Mesenteric fat pad (tissue), 1 donor: ENCODE measurements around the gene TFPT. TPM values are rescaled to one million over a fixed set of nuclear protein-coding genes. Genes with fewer than 3 reads are reported as not detected.
"Not testable (repeated sequence)": the region's sequence is repeated elsewhere in the genome, so short reads cannot be mapped to it uniquely, and the experiment has no call there.

ENCODE experiments used
- DNase-seq: peaks from one replicate; pipeline ENCODE4 v3.0.0-alpha.2; 2020; ENCODE audit warnings: low spot score
- total RNA-seq: library from RNA; stranded (reverse); fragmentation: NEBNext Ultra II Directional; extraction: Animal tissue kit (Norgen Biotek cat#: 25700); gene quantifications from one replicate; pipeline ENCODE4 v1.2.1, GENCODE V29; 2021
- donor health status: DM: yes; HTN: yes; CAD: no.

The TFPT gene
- total RNA-seq, 1 donor from 2014 or later: 16.7 TPM

- DNase-seq: no peak
Measured at GRCh38 chr19:54124393-54124792, 8.9 kb upstream of the TFPT start.

GRCh38 chr19:54123682-54124081, 8.2 kb upstream of the TFPT start:
- no peak for DNase-seq

DNA sequence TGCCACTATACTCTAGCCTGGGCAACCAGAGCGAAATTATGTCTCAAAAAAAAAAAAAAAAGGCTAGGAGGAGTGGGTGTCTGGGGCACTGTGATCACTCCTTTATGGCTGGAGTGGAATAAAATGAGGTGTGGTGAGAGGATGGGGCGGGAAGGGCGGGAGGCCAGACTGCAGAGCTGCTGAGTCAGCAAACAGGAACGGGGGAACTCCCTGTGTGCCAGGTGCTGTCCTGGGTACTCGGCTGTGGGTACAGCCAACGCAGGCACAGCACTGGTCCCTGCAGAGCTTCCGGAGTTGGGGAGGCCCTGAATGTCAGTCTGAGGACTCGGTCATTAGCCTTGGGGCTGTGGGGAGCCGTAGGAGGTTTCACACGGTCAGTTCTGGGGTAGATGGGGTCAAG, 5.8 kb upstream of the TFPT start:
- DNase-seq: no peak

DNA sequence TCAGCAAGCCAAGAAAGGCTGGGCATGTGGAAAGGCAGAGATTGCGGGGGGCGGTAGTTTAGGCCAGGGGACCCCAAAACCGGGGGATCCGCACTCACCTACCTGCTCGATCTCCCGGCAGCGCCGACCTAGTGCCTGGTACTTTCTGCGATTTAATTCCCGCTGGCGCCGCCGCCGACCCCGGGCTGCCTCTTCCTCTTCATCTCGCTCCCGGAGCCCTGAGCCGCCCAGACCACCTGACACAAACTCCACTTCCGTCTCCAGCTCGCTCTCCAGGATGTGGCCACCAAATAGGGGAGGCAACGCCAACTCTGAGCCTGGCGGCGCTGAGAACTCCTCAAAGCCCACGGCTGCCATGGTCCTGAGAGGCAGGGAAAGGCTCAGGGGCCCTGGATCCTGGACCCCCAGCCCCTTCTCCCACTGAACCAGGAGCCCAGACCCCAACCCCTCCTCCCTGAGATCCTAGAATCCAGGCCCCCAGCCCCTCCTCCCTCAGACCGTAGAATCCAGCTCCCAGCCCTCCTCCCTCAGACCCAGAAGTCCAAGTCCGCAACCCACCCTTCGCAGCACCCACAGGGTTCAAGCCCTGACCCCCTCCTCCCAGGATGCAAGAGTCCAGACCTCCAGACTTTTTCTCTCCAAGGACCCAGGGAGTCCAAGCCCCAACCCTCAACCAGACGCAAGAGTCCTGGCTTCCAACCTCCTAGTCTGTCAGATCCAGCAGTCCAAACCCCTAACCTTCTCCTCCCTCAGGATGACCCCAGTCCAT, 933 bp downstream of the TFPT start:
- no peak for DNase-seq

DNA sequence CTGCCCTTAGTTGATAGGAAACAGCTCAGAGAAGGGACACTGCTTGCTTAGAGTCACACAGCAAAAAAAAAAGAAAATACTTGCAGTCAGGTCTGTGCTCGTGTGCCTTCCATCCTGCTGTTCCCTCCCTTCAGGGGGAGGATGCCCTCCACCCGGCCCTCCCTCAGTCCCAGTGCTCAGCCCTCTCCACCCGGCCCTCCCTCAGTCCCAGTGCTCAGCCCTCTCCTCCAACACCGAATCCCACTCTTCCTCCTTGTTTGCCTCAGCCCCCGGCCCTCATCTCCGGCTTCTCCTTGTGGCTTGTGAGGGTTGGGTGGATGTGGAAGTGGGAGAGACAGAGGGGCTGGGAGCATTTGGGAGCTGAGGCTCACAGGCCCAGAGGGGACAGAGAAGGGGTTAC, 5.8 kb downstream of the TFPT start:
- DNase-seq: no peak

GRCh38 chr19:54108496-54108895, 7.0 kb downstream of the TFPT start:
- DNase-seq: no peak

DNA sequence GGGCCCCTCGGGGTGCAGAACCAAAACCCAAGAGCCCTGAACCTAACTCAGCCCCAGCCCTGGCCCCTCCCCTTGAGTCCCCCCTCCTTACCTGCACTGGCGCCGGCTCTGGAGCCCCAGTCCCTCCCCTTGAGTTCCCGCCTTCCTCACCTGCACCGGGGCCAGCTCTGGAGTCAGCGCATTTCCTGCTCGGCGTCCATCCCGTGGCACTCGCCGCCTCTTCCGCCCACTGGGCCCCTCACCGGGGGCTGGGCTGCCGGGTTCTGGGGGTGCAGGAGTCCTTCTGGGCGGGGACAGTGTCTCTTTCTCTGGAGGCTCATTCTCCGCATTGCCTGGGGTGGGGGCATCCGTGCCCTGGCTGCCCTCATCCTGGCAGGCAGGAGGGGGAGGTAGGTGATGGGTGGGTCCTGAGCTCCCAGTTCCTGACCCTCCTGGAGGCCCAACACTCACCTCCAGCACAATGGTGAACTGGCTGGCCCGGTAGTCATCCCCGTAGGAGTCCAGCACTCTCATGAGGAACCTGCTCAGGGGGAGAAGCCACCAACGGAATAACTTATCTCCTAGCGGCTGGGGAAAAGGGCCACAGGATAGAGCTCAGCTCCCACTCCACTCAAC, 7.5 kb downstream of the TFPT start:
- no peak for DNase-seq

GRCh38 chr19:54106716-54107115, 8.7 kb downstream of the TFPT start:
- DNase-seq: no peak

GRCh38 chr19:54105796-54106195, 9.7 kb downstream of the TFPT start:
- no peak for DNase-seq

DNA sequence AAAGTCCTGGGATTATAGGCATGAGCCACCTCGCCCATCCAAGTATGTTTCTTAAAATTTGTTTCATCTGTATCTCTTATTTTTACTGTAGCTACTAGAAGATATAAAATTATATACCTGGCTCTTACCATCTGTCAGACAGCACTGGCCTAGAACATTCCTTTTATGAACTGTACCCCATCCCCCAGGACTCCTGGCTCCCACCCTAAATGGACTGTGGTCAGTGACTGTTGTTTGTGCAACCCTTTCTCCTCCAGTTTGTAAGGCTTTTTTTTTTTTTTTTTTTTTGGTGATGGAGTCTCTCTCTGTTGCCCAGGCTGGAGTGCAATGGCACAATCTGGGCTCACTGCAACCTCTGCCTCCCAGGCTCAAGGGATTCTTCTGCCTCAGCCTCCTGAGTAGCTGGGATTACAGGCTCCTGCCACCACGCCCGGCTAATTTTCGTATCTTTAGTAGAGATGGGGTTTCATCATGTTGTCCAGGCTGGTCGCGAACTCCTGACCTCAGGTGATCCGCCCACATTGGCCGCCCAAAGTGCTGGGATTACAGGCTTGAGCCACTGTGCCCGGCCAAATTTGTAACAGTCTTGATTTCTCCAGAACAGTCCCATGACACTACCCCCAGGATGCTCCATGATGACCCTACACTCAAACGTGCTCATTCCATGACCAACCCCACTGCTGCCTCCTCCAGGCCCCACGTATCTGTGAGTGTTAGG, 10.3 kb downstream of the TFPT start:
- DNase-seq: no peak

DNA sequence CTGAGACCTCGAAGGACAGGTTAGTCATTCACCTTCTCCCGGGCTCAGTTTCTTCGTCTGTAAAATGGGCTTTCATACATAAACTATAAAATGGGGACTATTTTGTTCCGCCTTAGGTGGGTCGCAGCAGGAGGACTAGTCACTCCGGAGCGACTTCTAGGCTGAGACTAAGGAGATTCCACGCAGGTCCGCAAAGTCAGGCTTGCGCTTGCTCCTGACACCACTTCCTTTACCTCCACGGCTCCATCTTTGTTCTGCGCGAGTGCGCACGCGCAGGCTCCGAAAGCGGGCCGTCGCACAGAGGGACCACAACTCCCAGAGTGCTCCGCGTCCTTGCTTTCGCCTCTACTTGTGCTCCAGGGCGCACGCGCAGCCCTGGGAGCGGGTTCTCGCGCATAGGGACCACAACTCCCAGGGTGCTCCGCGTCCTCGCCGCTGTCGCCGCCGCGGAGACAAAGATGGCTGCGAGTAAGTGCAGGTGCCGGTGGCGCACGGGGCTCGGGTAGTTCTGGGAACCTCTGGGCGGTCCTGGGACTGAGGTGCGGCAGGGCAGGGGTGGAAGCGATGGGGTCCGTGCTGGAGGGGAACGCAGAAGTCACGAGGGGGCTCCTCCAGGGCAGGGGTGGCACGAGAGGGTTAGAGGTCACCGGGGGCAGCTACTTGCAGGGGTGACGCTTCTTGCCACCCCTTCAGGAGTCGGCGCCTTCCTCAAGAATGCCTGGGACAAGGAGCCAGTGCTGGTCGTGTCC, 12.9 kb downstream of the TFPT start, which contains the start of gene NDUFA3:
Gene NDUFA3 (plus strand): TSS at position 435 of the 749 bp plus-strand sequence. CDS start 24 bp downstream, at position 459.
- peak; percentile 98 for DNase-seq

- DNase-seq: no peak
Measured at GRCh38 chr19:54100561-54100960, 14.9 kb downstream of the TFPT start, which contains the start of gene OSCAR. Gene OSCAR (minus strand): TSS chr19:54100803. CDS start chr19:54100792, 11 bp downstream.

DNA sequence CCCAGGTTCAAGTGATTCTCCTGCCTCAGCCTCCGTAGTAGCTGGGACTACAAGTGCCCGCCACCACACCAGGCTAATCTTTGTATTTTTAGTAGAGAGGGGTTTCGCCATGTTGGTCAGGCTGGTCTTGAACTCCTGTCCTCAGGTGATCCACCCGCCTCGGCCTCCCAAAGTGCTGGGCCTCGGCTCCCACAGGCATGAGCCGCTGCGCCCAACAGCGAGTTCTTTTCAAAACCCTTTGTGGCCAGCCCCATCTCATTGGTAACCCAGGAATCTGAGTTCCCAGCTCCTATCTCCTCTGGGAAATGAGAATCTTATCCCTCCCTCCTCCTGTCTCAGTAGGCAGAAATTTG, 15.6 kb downstream of the TFPT start:
- DNase-seq: not testable (repeated sequence)

GRCh38 chr19:54099190-54099902, 16.1 kb downstream of the TFPT start:
- DNase-seq: no peak

DNA sequence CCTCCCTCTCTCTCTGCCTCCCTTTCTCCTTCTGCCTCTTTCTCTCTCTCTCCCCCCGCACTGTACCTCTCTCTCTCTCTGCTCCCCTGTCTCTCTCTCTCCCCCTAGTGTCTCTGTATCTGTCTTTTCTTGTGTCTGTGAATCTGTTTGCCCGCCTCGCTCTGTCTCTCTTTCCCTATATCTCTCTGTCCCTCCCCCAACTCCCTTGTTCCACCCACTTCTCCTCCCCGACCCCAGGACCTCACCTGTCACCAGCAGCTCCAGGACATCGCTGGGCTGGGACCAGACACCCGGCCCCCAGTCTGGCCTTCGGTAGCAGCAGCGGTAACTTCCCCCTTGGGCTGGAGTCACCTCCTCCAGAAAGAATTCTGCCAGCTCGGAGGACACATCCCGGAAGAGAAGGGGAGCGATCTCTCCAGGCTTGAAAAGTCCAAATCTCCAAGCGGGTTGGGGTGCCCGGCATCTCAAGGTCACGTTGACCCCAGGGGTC, 18.8 kb downstream of the TFPT start:
- no peak for DNase-seq

DNA sequence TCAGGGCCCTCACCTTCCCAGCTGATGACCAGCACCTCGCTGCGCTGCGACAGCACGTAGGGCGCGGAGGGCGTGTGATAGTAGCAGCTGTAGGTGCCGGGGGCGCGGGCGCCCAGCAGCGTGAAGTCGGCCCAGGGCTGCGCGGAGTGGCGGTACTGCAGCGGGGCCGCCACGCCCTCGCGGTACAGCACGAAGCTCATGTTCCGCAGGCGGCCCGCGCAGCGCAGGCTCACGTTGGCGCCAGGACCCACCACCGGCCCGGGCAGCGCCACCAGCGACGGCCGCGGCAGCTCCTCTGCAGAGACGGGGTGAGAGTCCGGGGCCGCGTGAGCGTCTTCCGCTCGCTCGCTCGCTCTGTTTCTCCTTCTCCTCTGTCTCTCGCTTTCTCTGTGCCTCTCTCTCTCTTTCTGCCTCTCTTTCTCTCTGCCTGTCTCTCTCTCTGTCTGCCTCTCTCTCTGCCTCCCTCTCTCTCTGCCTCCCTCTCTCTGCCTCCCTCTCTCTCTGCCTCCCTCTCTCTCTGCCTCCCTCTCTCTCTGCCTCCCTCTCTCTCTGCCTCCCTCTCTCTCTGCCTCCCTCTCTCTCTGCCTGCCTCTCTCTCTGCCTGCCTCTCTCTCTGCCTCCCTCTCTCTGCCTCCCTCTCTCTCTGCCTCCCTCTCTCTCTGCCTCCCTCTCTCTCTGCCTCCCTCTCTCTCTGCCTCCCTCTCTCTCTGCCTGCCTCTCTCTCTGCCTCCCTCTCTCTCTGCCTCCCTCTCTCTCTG, 19.4 kb downstream of the TFPT start:
- not testable (repeated sequence) for DNase-seq

DNA sequence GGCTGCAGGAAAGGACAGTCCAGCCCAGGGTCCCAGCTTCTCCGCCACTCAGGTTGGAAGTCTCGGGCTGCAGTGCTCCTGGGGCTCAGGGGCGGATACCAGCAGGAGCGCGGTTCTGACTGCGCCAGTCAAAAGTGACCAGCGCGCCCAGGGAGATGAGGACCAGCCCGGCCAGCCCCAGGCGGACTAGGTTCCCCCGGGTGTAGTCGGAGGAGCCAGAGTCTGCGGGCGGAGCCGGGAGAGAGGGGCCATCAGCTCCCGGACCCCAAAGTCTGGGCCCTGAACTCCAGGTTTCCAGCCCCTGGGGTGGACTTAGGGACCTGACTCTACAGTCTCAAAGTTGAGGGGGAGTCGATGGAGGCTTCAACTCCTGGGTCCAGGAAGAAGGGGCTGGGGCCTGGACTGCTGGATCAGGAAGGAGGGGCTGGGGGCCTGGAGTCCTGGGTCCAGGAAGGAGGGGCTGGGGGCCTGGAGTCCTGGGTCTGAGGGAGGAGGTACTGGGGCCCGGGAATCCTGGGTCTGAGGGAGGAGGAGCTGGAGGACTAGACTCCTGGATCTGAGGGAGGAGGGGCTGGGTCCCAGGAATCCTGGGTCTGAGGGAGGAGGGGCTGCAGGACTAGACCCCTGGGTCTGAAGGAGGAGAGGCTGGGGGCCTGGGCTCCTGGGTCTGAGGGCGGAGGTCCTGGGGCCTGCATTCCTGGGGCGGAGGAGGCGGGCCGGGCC, 20.2 kb downstream of the TFPT start:
- no peak for DNase-seq

GRCh38 chr19:54094426-54095000, 20.9 kb downstream of the TFPT start:
- DNase-seq: no peak

DNA sequence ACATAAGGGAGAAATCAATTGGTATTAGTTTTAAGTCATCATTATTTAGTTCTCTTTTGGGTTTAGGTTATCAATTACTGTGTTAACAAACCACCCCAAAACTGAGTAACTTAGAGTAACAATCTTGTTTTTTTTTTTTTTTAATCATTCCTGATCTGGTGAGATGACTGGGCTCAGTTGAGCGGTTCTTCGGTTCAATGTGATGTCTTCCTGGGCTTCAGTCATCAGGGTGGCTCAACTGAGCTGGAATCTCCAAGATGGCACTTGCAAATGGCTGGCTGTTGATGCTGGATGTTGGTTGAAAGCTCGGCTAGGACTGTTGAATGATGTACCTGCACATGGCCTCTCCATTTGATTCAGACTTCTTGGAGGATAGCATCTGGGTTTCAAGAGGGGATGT, 31.0 kb downstream of the TFPT start:
- DNase-seq: no peak
